Tibial nerve (tissue), 4 donors: ENCODE measurements around the gene C13orf46.

ENCODE experiments used
- EP300 ChIP-seq, 2 donors: sonication (generic); formaldehyde crosslinking; IDR thresholded peaks; one replicate each; pipeline ENCODE4 v1.6.1; 2017; ENCODE audit warnings: antibody characterized with exemption in 2 of 2, mild to moderate bottlenecking in 1 of 2
- TF ChIP-seq, protein P1 (sequence below), 5 experiments: fragments of 200-600 bp in 3 of 5; fragments of 450-650 bp in 2 of 5; sonication (generic) in 3 of 5; IDR thresholded peaks; one replicate each; pipeline ENCODE4 v1.5.1; 2016 to 2019; ENCODE audit warnings: antibody characterized with exemption in 5 of 5, mild to moderate bottlenecking in 3 of 5, moderate library complexity in 2 of 5

GRCh38 chr13:113959198-113959597 lies 14.7 kb downstream of the C13orf46 start:
- TF ChIP-seq, protein P1, sequence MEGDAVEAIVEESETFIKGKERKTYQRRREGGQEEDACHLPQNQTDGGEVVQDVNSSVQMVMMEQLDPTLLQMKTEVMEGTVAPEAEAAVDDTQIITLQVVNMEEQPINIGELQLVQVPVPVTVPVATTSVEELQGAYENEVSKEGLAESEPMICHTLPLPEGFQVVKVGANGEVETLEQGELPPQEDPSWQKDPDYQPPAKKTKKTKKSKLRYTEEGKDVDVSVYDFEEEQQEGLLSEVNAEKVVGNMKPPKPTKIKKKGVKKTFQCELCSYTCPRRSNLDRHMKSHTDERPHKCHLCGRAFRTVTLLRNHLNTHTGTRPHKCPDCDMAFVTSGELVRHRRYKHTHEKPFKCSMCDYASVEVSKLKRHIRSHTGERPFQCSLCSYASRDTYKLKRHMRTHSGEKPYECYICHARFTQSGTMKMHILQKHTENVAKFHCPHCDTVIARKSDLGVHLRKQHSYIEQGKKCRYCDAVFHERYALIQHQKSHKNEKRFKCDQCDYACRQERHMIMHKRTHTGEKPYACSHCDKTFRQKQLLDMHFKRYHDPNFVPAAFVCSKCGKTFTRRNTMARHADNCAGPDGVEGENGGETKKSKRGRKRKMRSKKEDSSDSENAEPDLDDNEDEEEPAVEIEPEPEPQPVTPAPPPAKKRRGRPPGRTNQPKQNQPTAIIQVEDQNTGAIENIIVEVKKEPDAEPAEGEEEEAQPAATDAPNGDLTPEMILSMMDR (IDR thresholded peaks at IDR 0.05) = no peak
- no peak for TF ChIP-seq EP300 (IDR thresholded peaks at IDR 0.05)
